ENCODE data around the gene IQSEC3. TPM values are rescaled to one million over a fixed set of nuclear protein-coding genes. Genes with fewer than 3 reads are reported as not detected.

Gene IQSEC3
- total RNA-seq, 1 experiment from 2014 or later, result 0.55 TPM

DNA sequence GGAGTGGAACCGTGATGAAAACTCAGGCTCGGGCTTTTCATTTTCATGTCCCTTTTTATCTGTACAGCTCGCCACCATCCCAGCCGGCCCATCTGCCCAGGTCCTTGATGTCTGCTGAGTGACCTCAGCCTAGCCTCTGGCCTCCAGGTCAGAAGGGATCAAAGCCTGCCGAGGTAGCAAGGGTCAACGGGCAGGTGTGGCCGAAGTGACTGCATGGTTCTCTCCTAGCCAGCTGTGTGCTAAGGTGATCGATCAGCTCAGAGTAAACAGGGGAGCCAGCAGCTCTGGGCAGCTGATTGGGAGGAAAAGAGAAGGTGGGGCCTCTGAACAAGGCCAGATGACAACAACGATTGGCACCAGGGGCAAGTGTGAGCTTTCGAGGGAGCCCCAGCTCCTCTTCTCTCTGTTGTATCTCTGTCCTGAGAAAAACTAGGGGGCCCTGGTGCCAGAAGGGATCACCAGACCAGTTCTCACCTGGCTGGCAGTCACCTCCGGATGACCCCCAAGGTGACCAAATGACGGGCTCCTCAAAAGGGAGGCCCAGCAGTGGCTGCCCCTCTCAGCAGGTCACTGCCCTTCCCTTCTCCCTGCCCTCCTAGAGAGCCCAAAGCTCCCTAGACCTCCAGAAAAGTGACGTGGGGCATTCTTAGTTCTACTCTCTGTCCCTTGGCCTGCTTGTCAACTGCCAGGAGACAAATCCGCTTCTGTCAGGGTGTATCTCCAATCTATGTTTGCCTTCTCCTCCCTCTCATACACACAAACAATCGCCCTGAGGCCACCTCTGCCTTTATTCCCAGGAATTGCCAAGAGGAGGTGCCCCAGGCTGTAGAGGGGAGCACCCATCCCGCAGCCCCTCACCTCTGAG lies 143.9 kb downstream of the IQSEC3 start:
- TF ChIP-seq, protein P1, sequence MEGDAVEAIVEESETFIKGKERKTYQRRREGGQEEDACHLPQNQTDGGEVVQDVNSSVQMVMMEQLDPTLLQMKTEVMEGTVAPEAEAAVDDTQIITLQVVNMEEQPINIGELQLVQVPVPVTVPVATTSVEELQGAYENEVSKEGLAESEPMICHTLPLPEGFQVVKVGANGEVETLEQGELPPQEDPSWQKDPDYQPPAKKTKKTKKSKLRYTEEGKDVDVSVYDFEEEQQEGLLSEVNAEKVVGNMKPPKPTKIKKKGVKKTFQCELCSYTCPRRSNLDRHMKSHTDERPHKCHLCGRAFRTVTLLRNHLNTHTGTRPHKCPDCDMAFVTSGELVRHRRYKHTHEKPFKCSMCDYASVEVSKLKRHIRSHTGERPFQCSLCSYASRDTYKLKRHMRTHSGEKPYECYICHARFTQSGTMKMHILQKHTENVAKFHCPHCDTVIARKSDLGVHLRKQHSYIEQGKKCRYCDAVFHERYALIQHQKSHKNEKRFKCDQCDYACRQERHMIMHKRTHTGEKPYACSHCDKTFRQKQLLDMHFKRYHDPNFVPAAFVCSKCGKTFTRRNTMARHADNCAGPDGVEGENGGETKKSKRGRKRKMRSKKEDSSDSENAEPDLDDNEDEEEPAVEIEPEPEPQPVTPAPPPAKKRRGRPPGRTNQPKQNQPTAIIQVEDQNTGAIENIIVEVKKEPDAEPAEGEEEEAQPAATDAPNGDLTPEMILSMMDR (conservative IDR thresholded peaks at IDR 0.05), result no peak
- Mint-ChIP-seq H3K4me1 (peaks cover 29 to 36% of the 10 kb centered on the region in 2 experiments), H3K27me3 (ENCODE audit: low read depth) (peaks cover 99% of the 10 kb centered on the region), H3K36me3 (ENCODE audit: insufficient read depth in 1 of 3, low read depth in 3 of 3) (no peaks in the 10 kb centered on the region), H3K9me3 (no peaks in the 10 kb centered on the region; a peak in 2 of 5 replicates), H3K4me3 (no peak overlapping the region), H3K27ac (no peak overlapping the region; a peak in 1 of 7 replicates)
- no peak overlapping the region for H2AK5ac ChIP-seq (ENCODE audit: insufficient read length, low read length)
- H3T11ph ChIP-seq (ENCODE audit: low read length), result no peak overlapping the region
- H2BK120ac ChIP-seq (ENCODE audit: low read depth, low read length, poor library complexity, severe bottlenecking), result no peak overlapping the region
- H3K79me2 ChIP-seq (ENCODE audit: insufficient read depth, low read length), result no peaks in the 10 kb centered on the region
- no peak overlapping the region for H3K56ac ChIP-seq (ENCODE audit: insufficient read length, low read depth, low read length)
- no peak overlapping the region for H3K9ac ChIP-seq (ENCODE audit: extremely low read depth, insufficient read length, low read length)
- no peak overlapping the region for H4K5ac ChIP-seq (ENCODE audit: insufficient read length, low read depth, low read length)
- no peak overlapping the region for H2AFZ ChIP-seq (ENCODE audit: low read length)
- H3K18ac ChIP-seq (ENCODE audit: insufficient read length, low read depth, low read length), result no peak overlapping the region
- no CpG with 5 or more reads among the region's 16 CpGs for WGBS (ENCODE audit: extremely low coverage, insufficient read length, low lambda C conversion rate)
- no peak overlapping the region for H2BK5ac ChIP-seq (ENCODE audit: insufficient read length, low read length)
- H4K91ac ChIP-seq (ENCODE audit: insufficient read length, low read depth, low read length), result no peak overlapping the region
- no peaks in the 10 kb centered on the region for H4K20me1 ChIP-seq (ENCODE audit: control insufficient read depth, insufficient read depth, insufficient read length)
- no peak for DNase-seq
- H2BK12ac ChIP-seq (ENCODE audit: insufficient read length, low read depth, low read length), result no peak overlapping the region
- H2BK15ac ChIP-seq (ENCODE audit: low read depth, low read length), result no peak overlapping the region
- H3K9me3 ChIP-seq (ENCODE audit: control insufficient read depth, low read depth, low read length), result no peaks in the 10 kb centered on the region
- H3K4me2 ChIP-seq (ENCODE audit: insufficient read depth, insufficient read length, low read length), result no peak overlapping the region
- 0 out of 2 replicates have a peak, but pooled peaks cover 4% of the 10 kb centered on the region for H3K4me1 ChIP-seq (ENCODE audit: insufficient read depth, low read length)
- no peak overlapping the region for H3K27ac ChIP-seq (ENCODE audit: insufficient read length, low read depth, low read length)
- no peak overlapping the region; the same call in 1 of the 2 replicates for H3K14ac ChIP-seq (ENCODE audit: insufficient read depth, low read length)
- no peak overlapping the region for H4K8ac ChIP-seq (replicated peaks; ENCODE audit: insufficient read length, low read depth, low read length)
- no peak overlapping the region for H3K4ac ChIP-seq (ENCODE audit: low read depth, low read length)
- H3K23ac ChIP-seq (ENCODE audit: insufficient read length, low read depth, low read length), result no peak overlapping the region
- H3K79me1 ChIP-seq (ENCODE audit: insufficient read depth, low read depth, low read length, poor library complexity, severe bottlenecking), result no peaks in the 10 kb centered on the region
- no peak overlapping the region for H2BK20ac ChIP-seq (ENCODE audit: low read depth, low read length, poor library complexity, severe bottlenecking)
- peaks cover 4% of the 10 kb centered on the region; the same call in 1 of the 2 replicates for H3K27me3 ChIP-seq (ENCODE audit: insufficient read depth, low read length)
- no peaks in the 10 kb centered on the region for H3K23me2 ChIP-seq (ENCODE audit: insufficient read length, low read depth, low read length, poor library complexity, severe bottlenecking)

Measured in H9 (cell line).